GM20431 (cell line): ENCODE results near the gene REPS1.
"Not testable (repeated sequence)": the region's sequence is repeated elsewhere in the genome, so short reads cannot be mapped to it uniquely, and the experiment has no call there.

Source experiments
- in situ Hi-C: fragments of 300-500 bp; cut with MseI, MboI; formaldehyde crosslinking; loops from one replicate; pipeline ENCODE4 v1.15.0; 2020; ENCODE audit warnings: low sequenced_read_pairs; ENCODE audit not compliant: unreplicated experiment

Gene REPS1

GRCh38 chr6:138944412-138944811 is 43.6 kb downstream of the REPS1 start:
- in situ Hi-C loops: no loop called here

DNA sequence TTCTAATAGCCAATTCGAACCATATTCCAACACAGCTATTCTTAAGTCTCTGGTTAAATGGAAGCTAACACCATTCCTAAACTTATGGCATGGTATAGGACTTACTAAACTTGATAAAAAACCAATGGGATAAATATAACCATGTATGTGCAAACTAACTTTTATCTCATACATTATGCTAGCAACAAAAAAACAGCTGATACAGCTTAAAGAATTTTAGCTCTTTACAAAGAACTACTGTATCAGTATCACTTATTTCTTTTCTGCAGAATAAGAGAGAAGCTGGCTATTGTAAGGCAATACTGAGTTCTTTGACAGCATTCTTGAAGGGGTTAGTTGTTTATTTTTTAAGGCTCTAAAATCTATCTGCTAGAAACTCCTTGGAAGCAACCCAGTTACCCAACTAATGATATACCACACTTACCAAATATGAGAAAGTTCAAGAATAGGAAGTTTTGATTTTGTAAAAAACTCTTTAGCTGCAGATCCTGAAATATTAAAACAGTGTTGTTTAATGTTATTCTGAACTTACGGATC is 44.9 kb downstream of the REPS1 start:
- in situ Hi-C loops: no loop called here

DNA sequence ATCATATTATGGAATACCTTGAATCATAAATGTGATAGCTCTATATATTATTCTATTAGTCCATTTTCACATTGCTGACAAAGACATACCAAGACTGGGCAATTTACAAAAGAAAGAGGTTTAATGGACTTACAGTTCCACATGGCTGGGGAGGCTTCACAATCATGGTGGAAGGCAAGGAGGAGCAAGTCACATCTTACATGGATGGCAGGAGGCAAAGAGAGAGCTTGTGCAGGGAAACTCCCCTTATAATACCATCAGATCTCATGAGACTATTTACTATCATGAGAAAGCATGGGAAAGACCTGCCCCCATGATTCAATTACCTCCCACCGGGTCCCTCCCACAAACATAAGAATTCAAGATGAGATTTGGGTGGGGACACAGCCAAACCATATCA is 51.2 kb downstream of the REPS1 start:
- in situ Hi-C loops: not testable (repeated sequence)

DNA sequence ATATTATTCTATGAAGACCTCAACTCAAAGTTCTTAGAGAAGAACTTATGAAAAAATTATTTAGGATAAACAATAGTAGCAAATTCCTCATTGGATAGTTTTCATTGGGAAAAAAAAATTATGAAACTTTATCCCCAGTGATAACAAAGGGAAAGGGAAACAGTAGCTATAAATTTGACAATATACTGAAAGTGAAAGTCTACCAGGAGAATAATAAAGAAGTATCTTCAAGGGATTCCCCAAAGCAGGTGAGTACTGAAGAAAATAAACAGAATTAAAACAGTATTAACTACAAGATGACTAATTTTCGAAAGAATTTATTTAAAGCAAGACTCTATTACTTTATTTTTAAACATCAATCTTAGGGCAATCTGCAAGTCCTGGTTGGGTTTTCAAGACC is 56.4 kb downstream of the REPS1 start:
- in situ Hi-C loops: no loop called here

DNA sequence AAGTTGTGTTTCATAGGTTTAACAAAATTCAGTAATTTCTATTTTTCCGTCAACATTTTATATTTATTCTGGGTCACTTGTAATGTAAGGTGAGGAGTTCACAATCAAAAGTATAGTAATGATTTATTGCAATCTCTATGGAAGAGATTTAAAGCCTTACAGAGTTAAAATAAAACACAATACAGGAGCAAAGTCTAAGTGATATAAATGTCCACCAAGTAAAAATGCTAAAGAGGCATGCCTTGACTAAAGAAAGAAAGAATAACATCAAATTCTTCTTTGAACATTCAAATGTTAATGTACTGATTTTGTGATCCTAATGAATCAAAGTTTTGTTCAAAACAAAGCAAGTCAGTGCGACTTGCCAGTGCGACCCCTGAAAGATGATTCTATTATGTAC is 61.5 kb downstream of the REPS1 start:
- in situ Hi-C loops: no loop called here

DNA sequence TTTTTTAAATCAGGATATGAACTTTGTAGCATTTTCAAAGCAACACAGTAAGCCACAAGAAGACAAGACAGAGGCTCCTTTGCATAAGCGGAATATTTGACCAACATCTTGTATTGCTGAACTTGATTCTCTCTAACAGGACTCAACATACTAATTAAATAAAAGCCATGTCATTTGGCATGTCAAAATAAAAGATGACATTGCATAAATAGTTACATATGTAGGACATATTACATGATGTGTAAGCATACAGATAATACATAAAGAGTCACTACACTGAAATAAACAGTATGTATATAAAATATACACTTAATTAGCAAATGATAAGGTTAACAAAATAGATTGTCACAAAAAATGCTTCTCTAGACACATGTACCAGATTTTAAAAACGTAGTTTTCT is 62.2 kb downstream of the REPS1 start:
- in situ Hi-C loops: no loop called here

DNA sequence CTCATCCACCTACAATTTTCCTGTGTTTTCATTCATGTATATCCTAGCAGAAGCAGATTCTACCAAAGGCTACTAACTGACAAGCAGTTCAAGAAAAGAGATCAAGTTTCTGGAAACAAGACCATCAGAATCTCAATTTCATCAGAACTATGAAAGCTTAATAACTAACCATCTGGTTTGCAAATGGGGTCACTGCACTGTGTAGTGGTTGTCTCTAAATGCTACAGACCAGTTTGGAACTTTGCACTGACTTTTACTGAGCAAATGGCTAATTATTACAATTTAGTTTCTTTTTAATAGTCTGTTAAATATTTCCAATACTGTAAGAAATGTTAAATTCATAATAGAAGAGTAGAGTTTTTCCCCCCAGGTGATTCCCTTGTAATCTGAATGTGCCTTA is 64.5 kb downstream of the REPS1 start:
- in situ Hi-C loops: no loop called here

- in situ Hi-C loops: no loop called here
Measured at GRCh38 chr6:138920906-138921305, 67.1 kb downstream of the REPS1 start.

GRCh38 chr6:138914701-138915100 is 73.4 kb downstream of the REPS1 start:
- in situ Hi-C loops: no loop called here

GRCh38 chr6:138912308-138912707 is 75.7 kb downstream of the REPS1 start:
- in situ Hi-C loops: no loop called here

- in situ Hi-C loops: no loop called here
Measured at GRCh38 chr6:138909975-138910374, 78.1 kb downstream of the REPS1 start.

DNA sequence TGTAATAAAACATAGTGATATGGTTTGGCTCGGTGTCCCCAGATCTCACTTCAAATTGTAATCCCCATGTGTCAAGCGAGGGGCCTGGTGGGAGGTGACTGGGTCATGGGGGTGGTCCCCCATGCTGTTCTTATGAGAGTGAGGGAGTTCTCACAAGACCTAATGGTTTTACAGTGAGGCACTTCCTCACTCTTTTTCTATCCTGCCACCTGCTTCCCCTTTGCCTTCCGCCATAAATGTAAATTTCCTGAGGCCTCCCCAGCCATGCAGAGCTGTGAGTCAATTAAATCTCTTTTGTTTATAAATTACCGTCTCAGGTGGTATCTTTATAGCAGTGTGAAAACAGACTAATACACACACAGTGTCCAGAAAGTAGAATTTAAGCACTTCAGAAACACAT is 78.5 kb downstream of the REPS1 start:
- in situ Hi-C loops: no loop called here

DNA sequence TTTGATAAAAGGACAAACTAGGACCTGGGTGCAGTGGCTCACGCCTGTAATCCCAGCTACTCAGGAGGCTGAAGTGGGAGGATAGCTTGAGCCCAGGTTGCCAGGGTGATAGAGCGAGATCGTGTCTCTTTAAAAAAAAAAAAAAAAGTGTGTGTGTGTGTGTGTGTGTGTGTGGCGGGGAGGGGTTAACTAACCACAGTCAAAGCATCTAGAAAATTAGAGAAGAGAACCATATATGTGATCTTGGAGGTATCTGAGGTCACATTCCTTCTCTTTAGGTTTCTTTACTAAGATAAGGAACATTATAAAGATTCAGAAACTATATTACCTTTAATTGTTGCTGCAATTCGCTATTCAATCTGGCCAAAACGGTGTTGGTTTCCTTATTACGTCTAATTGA is 80.9 kb downstream of the REPS1 start:
- in situ Hi-C loops: no loop called here

- in situ Hi-C loops: no loop called here
Measured at GRCh38 chr6:138897031-138897430, 91.0 kb downstream of the REPS1 start.

DNA sequence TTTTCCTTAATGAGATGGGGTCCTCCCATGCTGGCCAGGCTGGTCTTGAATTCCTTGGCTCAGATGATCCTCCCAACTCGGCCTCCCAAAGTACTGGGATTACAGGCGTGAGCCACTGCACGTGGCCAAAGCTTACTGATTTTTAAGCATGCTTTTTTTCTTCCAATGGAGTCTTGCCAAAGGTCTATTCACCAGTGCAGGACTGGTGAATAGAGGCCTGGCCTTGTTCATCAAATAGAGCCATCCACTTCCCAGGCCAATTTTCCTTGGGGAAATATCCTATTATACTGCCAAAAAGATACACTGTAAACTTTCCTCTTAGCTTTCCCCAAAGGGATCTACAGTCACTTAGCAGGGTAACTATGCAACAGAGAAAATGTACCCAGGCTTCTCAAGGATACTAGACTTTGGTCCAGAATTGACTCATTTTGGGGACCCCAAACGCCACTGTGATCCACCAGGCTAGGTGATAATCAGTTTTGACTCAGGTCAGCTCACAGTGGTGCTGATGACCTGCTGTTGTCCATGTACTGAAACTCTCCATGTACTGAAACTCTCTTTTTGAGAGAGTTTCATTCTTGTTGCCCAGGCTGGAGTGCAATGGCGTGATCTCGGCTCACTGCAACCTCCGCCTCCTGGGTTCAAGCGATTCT is 91.8 kb downstream of the REPS1 start:
- in situ Hi-C loops: no loop called here

GRCh38 chr6:138891255-138891986 is 96.6 kb downstream of the REPS1 start:
- in situ Hi-C loops: no loop called here

DNA sequence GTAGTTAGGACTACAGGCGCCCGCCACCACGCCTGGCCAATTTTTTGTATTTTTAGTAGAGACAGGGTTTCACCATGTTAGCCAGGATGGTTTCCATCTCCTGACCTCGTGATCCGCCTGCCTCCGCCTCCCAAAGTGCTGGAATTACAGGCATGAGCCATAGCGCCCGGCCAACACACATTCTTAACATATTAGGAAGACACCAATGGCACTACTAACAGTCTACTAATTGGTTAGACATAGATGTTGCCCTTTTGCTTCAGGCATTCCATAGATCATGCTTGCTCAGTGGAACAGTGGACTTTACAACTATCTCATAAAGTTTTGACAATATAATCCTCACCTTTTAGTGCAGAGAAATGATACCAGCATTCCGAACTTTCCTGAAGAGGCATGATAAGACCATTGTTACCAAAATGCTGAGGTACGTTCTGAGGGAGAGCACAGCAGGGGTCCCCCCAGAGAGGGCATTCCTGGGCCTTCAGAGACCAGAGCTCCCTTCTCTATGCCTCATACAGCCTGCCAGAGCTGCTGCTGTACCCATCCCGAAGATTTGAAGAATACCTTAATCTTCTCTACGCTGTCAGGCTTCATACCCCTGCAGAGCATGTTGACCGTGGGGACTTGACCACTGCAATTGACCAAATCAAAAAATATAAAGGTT is 102.8 kb downstream of the REPS1 start:
- in situ Hi-C loops: no loop called here

- in situ Hi-C loops: no loop called here
Measured at GRCh38 chr6:138882369-138883017, 105.6 kb downstream of the REPS1 start.

GRCh38 chr6:138873191-138873590 is 114.9 kb downstream of the REPS1 start:
- in situ Hi-C loops: no loop called here

- in situ Hi-C loops: no loop called here
Measured at GRCh38 chr6:138869398-138869797, 118.7 kb downstream of the REPS1 start.

- in situ Hi-C loops: no loop called here
Measured at GRCh38 chr6:138868181-138868580, 119.9 kb downstream of the REPS1 start.
